HG03039 (cell line): Measurements from ENCODE around the gene MT1H.
A peak's percentile ranks its signal among the peaks of the same experiment; 100 is the strongest.
"Not testable (repeated sequence)": the region's sequence is repeated elsewhere in the genome, so short reads cannot be mapped to it uniquely, and the experiment has no call there.

Experiments
- ATAC-seq: cut with Tn5 transposase; IDR thresholded peaks from one replicate; pipeline ENCODE4 v1.9.1; 2021; ENCODE audit warnings: mild to moderate bottlenecking, moderate library complexity; ENCODE audit not compliant: unreplicated experiment

Gene MT1H

GRCh38 chr16:56669005-56669839 lies at the start of gene MT1H:
MT1H (plus strand) TSS chr16:56669814; CDS start chr16:56669885, 71 bp downstream.
- no peak for ATAC-seq

GRCh38 chr16:56620339-56620897 lies 49.2 kb upstream of the MT1H start:
- ATAC-seq = no peak

- ATAC-seq = not testable (repeated sequence)
Observed at GRCh38 chr16:56621665-56622445, 47.8 kb upstream of the MT1H start.

- ATAC-seq = not testable (repeated sequence)
Observed at GRCh38 chr16:56623184-56623583, 46.4 kb upstream of the MT1H start.

GRCh38 chr16:56623637-56624036 lies 46.0 kb upstream of the MT1H start:
- no peak for ATAC-seq

- no peak for ATAC-seq
Observed at GRCh38 chr16:56625140-56625942, 44.3 kb upstream of the MT1H start, which contains the start of gene MT1E. MT1E (plus strand) TSS chr16:56625781; CDS start chr16:56625852, 71 bp downstream.

- no peak for ATAC-seq
Observed at GRCh38 chr16:56625943-56626654, 43.5 kb upstream of the MT1H start.

GRCh38 chr16:56626685-56627084 lies 42.9 kb upstream of the MT1H start:
- ATAC-seq = no peak

GRCh38 chr16:56628486-56629350 lies 40.9 kb upstream of the MT1H start:
- no peak for ATAC-seq

GRCh38 chr16:56629531-56629930 lies 40.1 kb upstream of the MT1H start:
- ATAC-seq = no peak

GRCh38 chr16:56630134-56630533 lies 39.5 kb upstream of the MT1H start:
- ATAC-seq = peak; percentile 68

GRCh38 chr16:56631197-56631596 lies 38.4 kb upstream of the MT1H start:
- ATAC-seq = no peak

GRCh38 chr16:56631832-56632155 lies 37.8 kb upstream of the MT1H start:
- ATAC-seq = no peak

- no peak for ATAC-seq
Observed at GRCh38 chr16:56632156-56632847, 37.3 kb upstream of the MT1H start, which contains the start of gene MT1M. MT1M (plus strand) TSS chr16:56632659; CDS start chr16:56632732, 73 bp downstream.

- ATAC-seq = no peak
Observed at GRCh38 chr16:56632848-56633365, 36.7 kb upstream of the MT1H start.

GRCh38 chr16:56633535-56633934 lies 36.1 kb upstream of the MT1H start:
- ATAC-seq = no peak

- no peak for ATAC-seq
Observed at GRCh38 chr16:56634715-56635440, 34.7 kb upstream of the MT1H start.
